Smooth muscle cell of the umbilical artery (primary cell): ENCODE results near the gene PTGER2. TPM values are rescaled to one million over a fixed set of nuclear protein-coding genes. Genes with fewer than 3 reads are reported as not detected.

Source experiments
- total RNA-seq: library from RNA; depleted of rRNA; stranded (reverse); fragments of >200 nt; gene quantifications from 2 replicates; pipeline ENCODE4 v1.2.3, GENCODE V29; 2014

Gene PTGER2
- total RNA-seq, result 4.8 and 8.0 TPM in 2 replicates

GRCh38 chr14:52313903-52314594 is at the start of gene PTGER2:
TSS of gene PTGER2 (plus strand) at chr14:52314312. CDS start at chr14:52314549, 237 bp downstream.

GRCh38 chr14:52267501-52268278 is 46.4 kb upstream of the PTGER2 start, which contains the start of gene PTGDR:
TSS of gene PTGDR (plus strand) at chr14:52267698. CDS start at chr14:52267815, 117 bp downstream.

Other genes starting within 250 kb of the PTGER2 start
- 157 and 264 TPM in 2 replicates for gene NID2, start 245.3 kb upstream of the PTGER2 start, total RNA-seq
- not detected in 2 replicates for gene PTGDR, start 46.6 kb upstream of the PTGER2 start, total RNA-seq
- 0.88 and 1.5 TPM in 2 replicates for gene TXNDC16, start 238.2 kb downstream of the PTGER2 start, total RNA-seq
- 0.59 and 0.60 TPM in 2 replicates for gene GPR137C, start 238.5 kb downstream of the PTGER2 start, total RNA-seq